ENCODE results near the gene SPTBN2.

The SPTBN2 gene

DNA sequence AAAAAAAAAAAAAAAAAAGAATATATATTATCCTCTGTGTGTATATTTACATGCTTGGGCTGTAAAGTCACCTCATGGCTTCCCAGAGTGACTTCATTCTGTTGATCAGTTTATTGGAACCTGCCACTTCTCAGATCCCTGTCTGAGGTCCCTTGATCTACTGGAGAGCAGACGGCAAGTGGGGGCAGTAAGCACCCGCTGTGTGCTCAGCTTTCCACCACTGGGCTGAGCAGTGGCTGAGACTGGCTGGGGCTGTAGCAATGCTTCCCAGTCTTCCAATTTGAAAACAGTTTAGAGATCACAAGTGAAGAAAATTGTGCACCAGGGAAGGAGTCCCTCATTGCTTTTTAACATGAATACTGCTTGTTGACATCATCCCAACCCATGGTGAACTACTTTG, 44.4 kb downstream of the SPTBN2 start:
- H3K9me3 Mint-ChIP-seq, result no peaks in the 10 kb centered on the region
- peaks cover 7% of the 10 kb centered on the region for H3K27me3 Mint-ChIP-seq
- ATAC-seq (replicated peaks; ENCODE audit: extremely low read depth, poor library complexity, severe bottlenecking) (no peak), DNase-seq (ENCODE audit: low spot score in 2 of 2) (no peak)
- H3K4me1 Mint-ChIP-seq, result no peaks in the 10 kb centered on the region
- no peak overlapping the region for H3K4me3 Mint-ChIP-seq
- no peak overlapping the region for H3K27ac Mint-ChIP-seq (ENCODE audit: low read depth)
- H3K36me3 Mint-ChIP-seq (ENCODE audit: insufficient read depth), result no peaks in the 10 kb centered on the region

DNA sequence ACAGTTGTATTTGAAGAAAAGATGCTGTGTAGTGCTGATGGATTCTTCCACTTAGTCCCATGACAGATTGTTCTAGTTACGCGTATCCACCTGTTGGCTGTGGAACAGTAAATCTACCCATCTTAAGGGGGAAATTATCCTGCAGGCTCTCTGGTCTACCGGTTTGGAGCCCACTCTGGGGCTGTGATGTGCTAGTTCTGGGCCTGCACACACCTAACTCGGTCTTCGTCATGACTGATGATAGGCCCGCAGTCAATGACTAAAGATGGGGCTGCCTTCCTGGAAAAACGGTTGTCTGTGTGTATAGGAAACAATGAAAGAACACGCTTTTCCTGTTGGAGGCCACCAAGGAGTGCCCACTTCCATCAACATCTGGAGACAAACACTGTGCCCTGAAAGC, 45.1 kb downstream of the SPTBN2 start:
- H3K36me3 Mint-ChIP-seq (ENCODE audit: insufficient read depth), result no peaks in the 10 kb centered on the region
- ATAC-seq (replicated peaks; ENCODE audit: extremely low read depth, poor library complexity, severe bottlenecking), result no peak

DNA sequence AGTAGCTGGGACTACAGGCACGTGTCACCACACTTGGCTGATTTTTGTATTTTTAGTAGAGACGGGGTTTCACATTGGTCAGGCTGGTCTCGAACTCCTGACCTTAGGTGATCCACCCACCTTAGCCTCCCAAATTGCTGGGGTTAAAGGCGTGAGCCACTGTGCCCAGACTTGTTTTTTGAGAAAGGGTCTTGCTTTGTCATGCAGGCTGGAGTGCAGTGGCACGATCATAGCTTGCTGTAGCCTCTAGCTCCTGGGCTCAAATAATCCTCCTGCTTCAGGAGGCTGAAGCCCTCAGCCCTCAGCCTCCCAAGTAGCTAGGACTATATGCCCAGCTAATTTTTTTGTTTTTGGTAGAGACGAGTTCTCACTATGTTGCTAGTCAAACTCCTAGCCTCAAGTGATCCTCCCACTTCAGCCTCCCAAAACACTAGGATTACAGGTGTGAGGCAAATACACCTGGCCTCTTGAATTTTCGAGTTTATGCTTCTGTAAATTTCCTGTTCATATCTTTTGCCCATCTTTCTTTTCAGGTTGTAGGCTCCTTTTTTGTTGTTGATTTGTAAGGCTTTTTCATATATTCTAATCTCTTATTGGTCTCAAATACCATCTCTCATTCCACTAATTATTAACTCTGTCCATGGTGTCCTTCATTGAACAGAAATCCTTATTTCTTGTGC, 47.9 kb downstream of the SPTBN2 start:
- no peaks in the 10 kb centered on the region for H3K27me3 Mint-ChIP-seq
- H3K36me3 Mint-ChIP-seq (ENCODE audit: insufficient read depth), result peaks cover 11% of the 10 kb centered on the region
- H3K4me1 Mint-ChIP-seq, result peaks cover 24% of the 10 kb centered on the region

More for the DNA sequence above, 45.1 kb downstream of the SPTBN2 start:
- no peaks in the 10 kb centered on the region for H3K9me3 Mint-ChIP-seq
- no peaks in the 10 kb centered on the region for H3K4me1 Mint-ChIP-seq
- no peak overlapping the region for H3K27ac Mint-ChIP-seq (ENCODE audit: low read depth)
- H3K4me3 Mint-ChIP-seq, result no peak overlapping the region
- no peaks in the 10 kb centered on the region for H3K27me3 Mint-ChIP-seq
- DNase-seq (ENCODE audit: low spot score in 2 of 2), result no peak

DNA sequence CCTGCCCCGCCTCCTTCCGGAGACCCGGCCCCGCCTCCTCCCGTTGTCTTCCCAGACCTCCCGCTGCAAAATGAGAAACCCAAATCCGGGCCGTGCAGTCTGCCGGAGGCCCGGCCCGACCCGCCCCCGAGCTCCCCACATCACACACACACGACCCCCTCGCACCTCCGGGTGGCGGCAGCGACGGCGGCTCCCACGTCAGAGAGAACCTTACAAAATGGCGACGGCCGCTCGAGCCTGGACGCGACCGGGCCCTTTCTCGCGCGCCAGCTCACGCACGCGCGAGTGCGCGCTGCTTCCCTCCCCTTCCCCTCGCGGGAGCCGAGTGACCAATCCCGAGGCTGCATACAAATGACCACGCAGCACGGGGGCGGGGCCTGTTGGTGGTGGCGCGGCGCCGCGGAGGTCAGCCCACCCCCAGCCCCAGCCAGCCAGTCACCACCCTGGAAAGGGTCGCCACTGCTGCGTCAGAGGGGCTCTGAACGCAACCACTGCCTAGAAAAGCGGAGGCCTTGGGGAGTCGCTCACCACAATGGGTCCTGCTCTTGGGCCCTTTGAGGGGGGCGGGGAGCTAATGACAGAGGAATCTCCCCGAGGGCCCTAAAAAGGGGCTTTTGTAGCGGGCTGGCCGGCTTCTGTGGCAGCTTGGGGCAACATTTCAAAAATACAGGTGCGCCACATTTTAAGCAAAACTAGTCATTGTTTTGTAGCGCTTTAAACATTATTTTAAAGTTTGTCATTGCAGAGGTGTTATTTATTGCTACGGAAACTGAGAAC, 51.2 kb downstream of the SPTBN2 start, which contains the start of gene RBM4B:
Gene RBM4B (minus strand): TSS at position 289 of the 777 bp plus-strand sequence. CDS start 808 bp downstream, outside the sequence.
- ATAC-seq (replicated peaks; ENCODE audit: extremely low read depth, poor library complexity, severe bottlenecking) (peak; percentile 86), DNase-seq (ENCODE audit: low spot score in 2 of 2) (peak; percentile 89 to 94)
- H3K36me3 Mint-ChIP-seq (ENCODE audit: insufficient read depth), result peaks cover 15% of the 10 kb centered on the region
- peak within 1 kb of the TSS; percentile 99 for H3K27ac Mint-ChIP-seq (ENCODE audit: low read depth)
- no peaks in the 10 kb centered on the region for H3K9me3 Mint-ChIP-seq
- no peaks in the 10 kb centered on the region for H3K27me3 Mint-ChIP-seq
- H3K4me3 Mint-ChIP-seq, result peak within 1 kb of the TSS; percentile 98
- H3K4me1 Mint-ChIP-seq, result peaks cover 43% of the 10 kb centered on the region

More for the DNA sequence above, 47.9 kb downstream of the SPTBN2 start:
- no peak for ATAC-seq (replicated peaks; ENCODE audit: extremely low read depth, poor library complexity, severe bottlenecking)
- Mint-ChIP-seq H3K9me3 (no peaks in the 10 kb centered on the region), H3K27ac (ENCODE audit: low read depth) (no peak overlapping the region), H3K4me3 (no peak overlapping the region)
- DNase-seq (ENCODE audit: low spot score in 2 of 2), result no peak

DNA sequence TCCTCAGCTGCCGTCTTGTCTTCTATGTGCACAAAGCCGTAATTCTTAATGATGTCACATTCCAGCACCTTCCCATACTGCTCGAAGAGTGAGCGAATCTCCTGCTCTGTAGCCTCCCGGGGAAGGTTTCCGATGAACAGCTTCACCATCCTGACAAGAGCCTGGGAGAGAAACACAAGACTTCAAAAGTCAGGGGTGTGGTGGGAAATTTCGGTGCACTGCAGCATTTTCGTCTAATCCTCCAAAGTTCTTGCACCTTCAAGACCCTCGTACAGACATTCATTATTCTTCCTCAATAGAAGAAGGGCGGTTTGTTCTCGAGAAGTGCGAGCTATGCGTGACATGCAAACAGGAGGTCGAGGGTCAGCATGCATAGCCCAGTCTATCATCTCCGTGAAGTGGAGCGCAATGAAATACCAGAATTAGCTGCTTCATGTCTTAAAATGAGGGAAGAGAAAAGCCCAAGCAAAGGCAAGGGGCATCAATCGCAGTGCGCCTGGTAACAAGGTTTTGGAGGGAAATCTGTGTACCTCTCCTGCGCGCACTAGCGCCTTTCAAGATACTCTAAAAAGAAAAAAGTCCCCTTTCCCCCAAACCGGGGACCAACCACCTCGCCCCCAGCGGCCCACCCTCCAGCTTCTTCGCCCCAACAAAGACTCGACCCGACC, 52.0 kb downstream of the SPTBN2 start:
- no peak for ATAC-seq (replicated peaks; ENCODE audit: extremely low read depth, poor library complexity, severe bottlenecking)
- Mint-ChIP-seq H3K27ac (ENCODE audit: low read depth) (peak overlapping the region; percentile 99), H3K4me3 (peak overlapping the region; percentile 98)

DNA sequence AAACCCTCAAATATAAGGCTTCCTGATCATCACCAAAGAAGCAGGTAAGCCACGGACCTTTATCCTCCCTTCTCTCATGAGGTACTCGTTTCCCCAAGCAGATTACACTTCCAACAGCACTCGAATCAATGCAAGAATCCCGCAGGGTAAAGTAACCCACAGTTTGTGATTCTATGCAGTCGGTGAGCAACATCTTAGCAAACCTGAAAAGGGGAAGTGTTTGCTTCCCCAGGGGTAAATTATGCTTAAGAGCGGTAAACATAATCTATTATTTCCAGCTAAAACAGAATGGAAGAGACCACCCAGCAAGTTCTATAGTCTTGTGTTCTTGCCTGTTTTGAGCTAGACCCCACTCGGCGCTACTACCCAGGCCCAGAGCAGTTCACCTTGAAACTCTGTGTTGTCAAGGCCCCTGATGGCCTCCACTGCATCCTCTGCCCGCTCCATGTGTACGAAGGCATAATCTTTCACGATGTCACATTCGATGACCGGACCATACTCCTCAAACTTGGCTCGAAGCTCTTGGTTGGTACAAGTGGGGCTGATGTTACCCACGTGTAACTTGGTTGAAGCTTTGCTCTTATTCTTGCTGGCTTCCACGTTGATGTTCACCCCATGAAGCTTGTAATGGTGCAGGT, 52.6 kb downstream of the SPTBN2 start:
- Mint-ChIP-seq H3K36me3 (ENCODE audit: insufficient read depth) (peaks cover 15% of the 10 kb centered on the region), H3K27ac (ENCODE audit: low read depth) (peak overlapping the region; percentile 99), H3K27me3 (no peaks in the 10 kb centered on the region), H3K4me3 (peak overlapping the region; percentile 98), H3K9me3 (no peaks in the 10 kb centered on the region), H3K4me1 (peaks cover 43% of the 10 kb centered on the region)
- ATAC-seq (replicated peaks; ENCODE audit: extremely low read depth, poor library complexity, severe bottlenecking) (no peak), DNase-seq (ENCODE audit: low spot score in 2 of 2) (no peak)

More for the DNA sequence above, 52.0 kb downstream of the SPTBN2 start:
- no peaks in the 10 kb centered on the region for H3K27me3 Mint-ChIP-seq
- no peak for DNase-seq (ENCODE audit: low spot score in 2 of 2)
- no peaks in the 10 kb centered on the region for H3K9me3 Mint-ChIP-seq
- peaks cover 15% of the 10 kb centered on the region for H3K36me3 Mint-ChIP-seq (ENCODE audit: insufficient read depth)
- H3K4me1 Mint-ChIP-seq, result peaks cover 43% of the 10 kb centered on the region

DNA sequence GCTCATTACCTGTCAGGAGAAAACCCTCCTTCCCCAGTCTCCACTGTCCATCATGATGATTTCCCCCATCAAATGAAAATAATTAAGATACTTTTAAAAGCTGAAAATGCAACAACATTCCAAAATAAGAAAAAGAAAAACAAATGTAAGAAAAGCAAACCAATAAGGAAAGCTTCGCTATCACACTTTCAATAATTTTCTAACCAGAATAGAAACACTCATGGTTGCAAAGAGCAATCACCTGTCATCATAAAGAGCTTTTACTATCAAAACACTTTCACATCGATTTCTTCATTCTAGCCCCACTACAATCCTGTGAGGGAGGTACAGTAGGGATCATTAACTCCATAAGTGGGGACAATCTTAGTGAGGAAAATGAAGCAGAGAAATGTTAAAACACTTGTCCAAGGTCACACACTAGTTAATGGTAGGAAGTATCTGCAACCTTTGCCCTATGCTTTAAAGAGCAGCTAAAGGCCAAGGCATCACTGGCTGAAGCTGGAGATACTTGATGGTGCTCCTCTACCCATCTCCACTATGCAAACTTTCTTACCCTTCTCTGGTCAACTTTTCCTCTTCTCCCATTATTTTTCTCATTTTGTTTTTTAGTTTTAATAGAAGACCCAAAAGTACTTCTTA, 53.9 kb downstream of the SPTBN2 start:
- Mint-ChIP-seq H3K4me3 (no peak overlapping the region), H3K36me3 (ENCODE audit: insufficient read depth) (peaks cover 17% of the 10 kb centered on the region), H3K4me1 (peaks cover 43% of the 10 kb centered on the region), H3K27ac (ENCODE audit: low read depth) (no peak overlapping the region), H3K27me3 (no peaks in the 10 kb centered on the region), H3K9me3 (no peaks in the 10 kb centered on the region)
- ATAC-seq (replicated peaks; ENCODE audit: extremely low read depth, poor library complexity, severe bottlenecking), result no peak
- DNase-seq (ENCODE audit: low spot score in 2 of 2), result no peak

DNA sequence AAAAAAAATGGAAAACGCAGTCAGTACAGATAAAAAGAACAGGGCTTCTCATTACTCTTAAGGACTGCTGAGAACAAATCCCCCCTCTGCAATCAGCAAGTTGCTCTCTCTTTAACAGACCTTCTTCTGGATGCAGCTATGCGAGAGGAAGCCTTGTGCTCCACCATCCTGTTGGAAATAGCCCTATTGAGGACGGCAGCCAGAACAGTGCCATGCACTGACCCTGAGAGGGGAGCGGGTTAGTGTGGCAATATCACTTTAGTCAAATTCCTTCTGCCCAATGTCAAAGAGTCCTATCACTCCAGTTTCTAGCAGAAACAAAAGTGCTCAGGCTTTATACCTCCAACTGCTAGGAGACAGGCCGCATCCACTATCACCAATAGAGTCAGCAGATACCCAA, 58.2 kb downstream of the SPTBN2 start:
- Mint-ChIP-seq H3K9me3 (no peaks in the 10 kb centered on the region), H3K27me3 (no peaks in the 10 kb centered on the region), H3K27ac (ENCODE audit: low read depth) (no peak overlapping the region), H3K4me1 (peaks cover 40% of the 10 kb centered on the region), H3K4me3 (no peak overlapping the region), H3K36me3 (ENCODE audit: insufficient read depth) (peaks cover 33% of the 10 kb centered on the region)
- ATAC-seq (replicated peaks; ENCODE audit: extremely low read depth, poor library complexity, severe bottlenecking) (no peak), DNase-seq (ENCODE audit: low spot score in 2 of 2) (no peak)

DNA sequence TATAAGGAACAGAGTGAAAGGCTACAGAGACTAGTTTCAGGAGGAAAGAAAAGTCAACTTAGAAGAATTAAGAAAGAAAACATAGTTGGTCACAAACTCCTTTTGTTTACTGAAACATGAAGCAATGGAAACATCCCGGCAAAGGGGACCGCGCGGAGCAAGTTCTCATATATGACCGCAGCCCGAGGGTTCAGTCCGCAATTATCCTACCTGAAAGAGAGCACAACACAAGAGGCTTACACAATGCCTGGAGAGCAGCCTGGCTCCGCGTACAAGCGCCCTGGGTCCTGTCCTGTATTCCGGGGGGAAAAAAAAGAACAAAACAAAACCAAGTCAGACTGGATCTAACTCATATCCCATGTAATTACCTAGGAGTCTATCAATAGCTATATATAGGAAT, 63.6 kb downstream of the SPTBN2 start:
- Mint-ChIP-seq H3K27me3 (no peaks in the 10 kb centered on the region), H3K27ac (ENCODE audit: low read depth) (no peak overlapping the region), H3K9me3 (no peaks in the 10 kb centered on the region), H3K4me1 (peaks cover 29% of the 10 kb centered on the region), H3K36me3 (ENCODE audit: insufficient read depth) (peaks cover 58% of the 10 kb centered on the region), H3K4me3 (no peak overlapping the region)
- DNase-seq (ENCODE audit: low spot score in 2 of 2) (no peak), ATAC-seq (replicated peaks; ENCODE audit: extremely low read depth, poor library complexity, severe bottlenecking) (no peak)

DNA sequence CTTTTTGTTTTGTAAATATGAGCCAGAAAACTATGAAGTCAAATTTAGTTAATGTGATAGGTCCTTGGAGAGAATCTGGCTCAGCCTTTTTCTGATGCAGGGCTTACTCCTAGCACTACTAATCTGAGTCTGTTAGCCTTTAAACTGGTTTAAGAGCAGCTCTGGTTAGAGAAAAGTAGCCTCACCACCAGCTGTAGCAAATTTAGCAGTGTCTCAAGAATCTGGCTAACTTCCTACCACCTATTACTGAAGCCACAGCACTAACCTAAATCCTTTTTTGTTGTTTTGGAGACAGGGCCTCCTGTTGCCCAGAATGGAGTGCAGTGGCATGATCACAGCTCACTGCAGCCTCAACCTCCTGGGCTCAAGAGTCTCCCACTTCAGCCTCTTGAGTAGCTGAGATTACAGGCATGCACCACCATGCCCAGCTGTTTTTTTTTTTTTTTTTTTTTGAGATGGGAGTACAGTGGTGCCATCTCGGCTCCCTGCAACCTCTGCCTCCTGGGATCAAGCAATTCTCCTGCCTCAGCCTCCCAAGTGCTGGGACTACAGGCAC, 65.2 kb downstream of the SPTBN2 start:
- Mint-ChIP-seq H3K4me1 (peaks cover 30% of the 10 kb centered on the region), H3K27ac (ENCODE audit: low read depth) (no peak overlapping the region), H3K9me3 (no peaks in the 10 kb centered on the region), H3K36me3 (ENCODE audit: insufficient read depth) (peaks cover 62% of the 10 kb centered on the region), H3K27me3 (no peaks in the 10 kb centered on the region), H3K4me3 (no peak overlapping the region)
- no peak for ATAC-seq (replicated peaks; ENCODE audit: extremely low read depth, poor library complexity, severe bottlenecking)
- no peak for DNase-seq (ENCODE audit: low spot score in 2 of 2)

DNA sequence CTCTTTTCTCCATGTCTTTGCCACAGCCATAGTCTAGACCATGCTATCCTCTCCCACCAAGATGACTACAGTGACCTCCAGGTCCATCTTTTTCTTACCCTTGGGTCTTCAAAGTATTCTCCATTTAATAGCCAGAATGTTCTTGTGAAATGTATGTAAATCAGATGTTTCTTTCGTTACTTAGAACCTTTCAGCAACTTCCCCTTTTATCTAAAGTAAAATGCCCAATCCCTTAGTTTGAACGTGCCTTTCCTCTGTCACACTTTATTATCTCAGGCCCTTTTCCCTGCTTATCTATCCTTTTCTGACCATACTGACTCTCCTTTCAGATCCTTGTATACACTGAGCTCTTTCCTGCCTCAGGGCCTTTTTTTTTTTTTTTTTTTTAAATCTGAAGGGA, 69.3 kb downstream of the SPTBN2 start:
- DNase-seq (ENCODE audit: low spot score in 2 of 2), result no peak
- Mint-ChIP-seq H3K4me1 (peaks cover 17% of the 10 kb centered on the region), H3K4me3 (no peak overlapping the region), H3K36me3 (ENCODE audit: insufficient read depth) (peaks cover 56% of the 10 kb centered on the region), H3K27me3 (no peaks in the 10 kb centered on the region), H3K27ac (ENCODE audit: low read depth) (peak overlapping the region; percentile 36), H3K9me3 (no peaks in the 10 kb centered on the region)
- no peak for ATAC-seq (replicated peaks; ENCODE audit: extremely low read depth, poor library complexity, severe bottlenecking)

DNA sequence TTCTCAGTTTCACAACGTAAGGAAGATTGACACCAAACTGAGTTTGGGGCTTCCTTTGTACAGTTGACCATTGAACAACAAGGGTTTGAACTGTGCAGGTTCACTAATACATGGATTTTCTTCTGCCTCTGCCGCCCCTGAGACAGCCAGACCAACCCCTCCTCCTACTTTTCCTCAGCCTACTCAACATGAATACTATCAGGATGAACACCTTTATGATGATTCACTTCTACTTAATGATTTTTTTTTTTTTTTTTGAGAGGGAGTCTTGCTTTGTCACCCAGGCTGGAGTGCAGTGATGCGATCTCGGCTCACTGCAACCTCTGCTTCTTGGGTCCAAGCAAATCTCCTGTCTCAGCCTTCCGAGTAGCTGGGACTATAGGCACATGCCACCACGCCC, 75.9 kb downstream of the SPTBN2 start:
- H3K27me3 Mint-ChIP-seq, result no peaks in the 10 kb centered on the region

More for the DNA sequence above, 75.9 kb downstream of the SPTBN2 start:
- ATAC-seq (replicated peaks; ENCODE audit: extremely low read depth, poor library complexity, severe bottlenecking), result no peak
- Mint-ChIP-seq H3K9me3 (no peaks in the 10 kb centered on the region), H3K4me3 (no peak overlapping the region), H3K36me3 (ENCODE audit: insufficient read depth) (peaks cover 72% of the 10 kb centered on the region), H3K4me1 (peaks cover 24% of the 10 kb centered on the region), H3K27ac (ENCODE audit: low read depth) (peak overlapping the region; percentile 51)
- DNase-seq (ENCODE audit: low spot score in 2 of 2), result no peak

Measured in central memory CD8-positive, alpha-beta T cell (primary cell).